HUES64 (cell line): ENCODE measurements around the gene NCOA1.
"Not testable (repeated sequence)": the region's sequence is repeated elsewhere in the genome, so short reads cannot be mapped to it uniquely, and the experiment has no call there.

Experiments used
- H3K27ac ChIP-seq: 2 replicates; pipeline ENCODE4 v1.7.0; 2013; ENCODE audit warnings: low read depth, low read length, inconsistent platforms
- H3K27me3 ChIP-seq: 2 replicates; pipeline ENCODE4 v1.6.1; 2013; ENCODE audit warnings: mild to moderate bottlenecking, low read length; ENCODE audit not compliant: insufficient read depth
- H3K36me3 ChIP-seq: 2 replicates; pipeline ENCODE4 v1.6.1; 2013; ENCODE audit warnings: mild to moderate bottlenecking, low read length; ENCODE audit not compliant: insufficient read depth
- H3K4me1 ChIP-seq: 2 replicates; pipeline ENCODE4 v1.6.1; 2013; ENCODE audit warnings: mild to moderate bottlenecking, low read length, moderate library complexity; ENCODE audit not compliant: insufficient read depth
- H3K4me3 ChIP-seq: 2 replicates; pipeline ENCODE4 v1.5.1; 2013; ENCODE audit warnings: mild to moderate bottlenecking, low read length, moderate library complexity
- H3K9ac ChIP-seq: 2 replicates; pipeline ENCODE4 v1.6.1; 2013; ENCODE audit warnings: mild to moderate bottlenecking, low read depth, low read length
- H3K9me3 ChIP-seq: 2 replicates; pipeline ENCODE4 v1.6.1; 2013; ENCODE audit warnings: low read depth, low read length; ENCODE audit not compliant: insufficient read depth
- WGBS: fragments of 150-250, 120-280 bp; methylation state at CpG from one replicate; pipeline ENCODE4 v1.1.7; 2013; ENCODE audit warnings: missing lambda C conversion rate; 5-methylcytosine and 5-hydroxymethylcytosine counted together

NCOA1 gene

GRCh38 chr2:24671230-24671629 lies 180.2 kb downstream of the NCOA1 start:
- Histone ChIP-seq H3K4me3 (no peak overlapping the region), H3K27me3 (no peaks in the 10 kb centered on the region), H3K27ac (no peak overlapping the region), H3K9me3 (no peaks in the 10 kb centered on the region), H3K4me1 (no peaks in the 10 kb centered on the region), H3K9ac (no peak overlapping the region), H3K36me3 (no peaks in the 10 kb centered on the region)
- 94% methylated on average over 1 of the region's 1 CpG for WGBS

DNA sequence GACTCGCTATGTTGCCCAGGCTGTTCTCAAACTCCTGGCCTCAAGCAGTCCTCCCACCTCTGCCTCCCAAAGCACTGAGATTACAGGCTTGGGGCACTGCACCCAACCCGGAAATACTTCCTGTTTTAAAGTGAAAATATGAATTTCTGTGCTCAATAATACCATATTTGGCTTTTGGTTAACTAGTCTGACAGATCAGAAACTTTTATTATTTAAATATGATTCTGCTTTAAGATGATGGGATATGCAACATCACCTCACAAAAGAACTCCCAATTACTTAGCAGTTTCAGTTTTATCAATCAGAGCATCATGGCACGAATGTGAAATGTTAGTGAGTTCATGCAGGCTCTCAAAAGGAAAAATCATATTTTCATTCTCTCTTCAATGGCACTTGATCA lies 181.5 kb downstream of the NCOA1 start:
- Histone ChIP-seq H3K27me3 (no peaks in the 10 kb centered on the region), H3K36me3 (no peaks in the 10 kb centered on the region), H3K27ac (no peak overlapping the region), H3K9me3 (no peaks in the 10 kb centered on the region), H3K9ac (no peak overlapping the region), H3K4me1 (no peaks in the 10 kb centered on the region), H3K4me3 (no peak overlapping the region)
- 96% methylated on average over 3 of the region's 3 CpGs for WGBS

GRCh38 chr2:24675338-24675737 lies 184.3 kb downstream of the NCOA1 start:
- H3K36me3 ChIP-seq: no peaks in the 10 kb centered on the region
- no peaks in the 10 kb centered on the region for H3K27me3 ChIP-seq
- H3K9ac ChIP-seq: no peak overlapping the region
- H3K9me3 ChIP-seq: no peaks in the 10 kb centered on the region
- no peaks in the 10 kb centered on the region for H3K4me1 ChIP-seq
- 94% methylated on average over 7 of the region's 7 CpGs for WGBS
- no peak overlapping the region for H3K4me3 ChIP-seq
- H3K27ac ChIP-seq: no peak overlapping the region

GRCh38 chr2:24676493-24676892 lies 185.4 kb downstream of the NCOA1 start:
- no peaks in the 10 kb centered on the region for H3K36me3 ChIP-seq
- no peaks in the 10 kb centered on the region for H3K27me3 ChIP-seq
- H3K4me1 ChIP-seq: no peaks in the 10 kb centered on the region
- 98% methylated on average over 2 of the region's 4 CpGs for WGBS
- H3K4me3 ChIP-seq: no peak overlapping the region
- H3K27ac ChIP-seq: no peak overlapping the region
- no peaks in the 10 kb centered on the region for H3K9me3 ChIP-seq
- H3K9ac ChIP-seq: no peak overlapping the region

- H3K4me3 ChIP-seq, H3K27ac ChIP-seq, H3K9ac ChIP-seq, H3K4me1 ChIP-seq, H3K9me3 ChIP-seq, H3K27me3 ChIP-seq, H3K36me3 ChIP-seq: not testable (repeated sequence)
These were observed 187.0 kb downstream of the NCOA1 start for GRCh38 chr2:24678066-24678465.

GRCh38 chr2:24680196-24680595 lies 189.1 kb downstream of the NCOA1 start:
- Histone ChIP-seq H3K36me3 (no peaks in the 10 kb centered on the region), H3K4me1 (no peaks in the 10 kb centered on the region), H3K27me3 (no peaks in the 10 kb centered on the region), H3K9me3 (no peaks in the 10 kb centered on the region), H3K4me3 (no peak overlapping the region), H3K9ac (no peak overlapping the region), H3K27ac (no peak overlapping the region)
- WGBS: 98% methylated on average over 5 of the region's 5 CpGs

- WGBS: 90% methylated on average over 7 of the region's 7 CpGs
- no peak overlapping the region for H3K4me3 ChIP-seq
- H3K9me3 ChIP-seq: no peaks in the 10 kb centered on the region
- no peak overlapping the region for H3K27ac ChIP-seq
- no peaks in the 10 kb centered on the region for H3K27me3 ChIP-seq
- no peak overlapping the region for H3K9ac ChIP-seq
- no peaks in the 10 kb centered on the region for H3K4me1 ChIP-seq
- H3K36me3 ChIP-seq: no peaks in the 10 kb centered on the region
These were observed 191.2 kb downstream of the NCOA1 start for GRCh38 chr2:24682304-24682703.

GRCh38 chr2:24683408-24683807 lies 192.4 kb downstream of the NCOA1 start:
- Histone ChIP-seq H3K27ac (no peak overlapping the region), H3K9ac (no peak overlapping the region)
- 95% methylated on average over 1 of the region's 1 CpG for WGBS

DNA sequence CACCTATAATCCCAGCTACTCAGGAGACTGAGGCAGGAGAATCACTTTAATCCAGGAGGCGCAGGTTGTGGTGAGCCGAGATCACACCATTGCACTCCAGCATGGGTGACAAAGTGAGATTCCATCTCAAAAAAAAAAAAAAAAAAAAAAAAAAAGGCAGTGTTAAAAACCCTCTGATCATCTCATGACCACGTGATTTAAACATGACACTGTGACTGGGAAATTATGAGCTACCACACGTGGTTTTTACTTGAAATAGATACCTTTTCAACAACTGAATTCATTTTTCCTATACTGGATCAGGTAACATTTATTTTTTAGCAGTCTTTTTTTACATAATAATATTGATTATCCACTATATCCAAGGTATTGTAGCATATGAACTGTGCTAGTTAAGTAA lies 199.5 kb downstream of the NCOA1 start:
- no peaks in the 10 kb centered on the region for H3K36me3 ChIP-seq
- no peaks in the 10 kb centered on the region for H3K9me3 ChIP-seq
- H3K4me1 ChIP-seq: no peaks in the 10 kb centered on the region
- no peaks in the 10 kb centered on the region for H3K27me3 ChIP-seq
- H3K4me3 ChIP-seq: no peak overlapping the region
- H3K9ac ChIP-seq: no peak overlapping the region
- 98% methylated on average over 4 of the region's 4 CpGs for WGBS
- no peak overlapping the region for H3K27ac ChIP-seq

More at GRCh38 chr2:24683408-24683807, 192.4 kb downstream of the NCOA1 start:
- no peaks in the 10 kb centered on the region for H3K27me3 ChIP-seq
- H3K4me1 ChIP-seq: no peaks in the 10 kb centered on the region
- no peaks in the 10 kb centered on the region for H3K36me3 ChIP-seq
- no peak overlapping the region for H3K4me3 ChIP-seq
- no peaks in the 10 kb centered on the region for H3K9me3 ChIP-seq

GRCh38 chr2:24691806-24692205 lies 200.8 kb downstream of the NCOA1 start:
- no peak overlapping the region for H3K9ac ChIP-seq
- H3K4me1 ChIP-seq: no peaks in the 10 kb centered on the region
- H3K27ac ChIP-seq: no peak overlapping the region
- H3K9me3 ChIP-seq: no peaks in the 10 kb centered on the region
- H3K36me3 ChIP-seq: no peaks in the 10 kb centered on the region
- no peaks in the 10 kb centered on the region for H3K27me3 ChIP-seq
- no peak overlapping the region for H3K4me3 ChIP-seq

- WGBS: 96% methylated on average over 3 of the region's 4 CpGs
These were observed 206.7 kb downstream of the NCOA1 start for GRCh38 chr2:24697792-24698191.

DNA sequence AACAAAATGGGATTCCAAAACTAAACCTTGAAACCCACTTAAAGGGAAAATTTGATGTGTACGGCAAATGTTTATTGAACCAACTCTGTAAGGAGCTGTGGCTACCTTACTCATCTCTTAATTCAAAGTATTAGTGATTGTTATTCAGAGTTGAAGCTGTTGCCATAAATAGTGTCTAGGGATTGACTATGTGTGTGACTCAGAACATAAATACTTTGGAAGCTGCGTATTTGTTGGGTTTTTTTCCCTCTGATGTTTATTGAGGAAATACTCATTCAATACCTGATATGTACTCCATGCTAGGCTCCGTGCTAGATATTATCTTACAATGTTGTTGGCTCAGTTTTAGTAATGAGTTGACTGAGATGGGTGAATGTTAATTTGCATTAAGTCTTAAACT lies 211.7 kb downstream of the NCOA1 start:
- H3K27ac ChIP-seq: no peak overlapping the region
- no peak overlapping the region for H3K4me3 ChIP-seq
- H3K9ac ChIP-seq: no peak overlapping the region

More at GRCh38 chr2:24697792-24698191, 206.7 kb downstream of the NCOA1 start:
- no peaks in the 10 kb centered on the region for H3K36me3 ChIP-seq
- H3K27ac ChIP-seq: no peak overlapping the region
- H3K9me3 ChIP-seq: no peaks in the 10 kb centered on the region
- H3K27me3 ChIP-seq: no peaks in the 10 kb centered on the region
- no peak overlapping the region for H3K9ac ChIP-seq
- no peak overlapping the region for H3K4me3 ChIP-seq
- H3K4me1 ChIP-seq: peaks cover 4% of the 10 kb centered on the region

More for the DNA sequence above, 211.7 kb downstream of the NCOA1 start:
- WGBS: 85% methylated on average over 3 of the region's 3 CpGs
- H3K9me3 ChIP-seq: no peaks in the 10 kb centered on the region
- no peaks in the 10 kb centered on the region for H3K36me3 ChIP-seq
- H3K4me1 ChIP-seq: peaks cover 10% of the 10 kb centered on the region
- no peaks in the 10 kb centered on the region for H3K27me3 ChIP-seq
